ENCODE data around the gene TSPAN14. TPM values are rescaled to one million over a fixed set of nuclear protein-coding genes. Genes with fewer than 3 reads are reported as not detected.

TSPAN14 gene
- total RNA-seq, 2 experiments from 2014 or later, result 167 to 168 TPM

- no peak for TF ChIP-seq CTCF (IDR thresholded peaks at IDR 0.05)
- Histone ChIP-seq H3K4me1 (ENCODE audit: insufficient read depth, low read length) (peaks cover 15% of the 10 kb centered on the region), H3K27me3 (ENCODE audit: control insufficient read depth in 1 of 2, insufficient read depth in 2 of 2, low read length in 2 of 2) (no peaks in the 10 kb centered on the region), H3K36me3 (ENCODE audit: insufficient read depth, low read length) (no peaks in the 10 kb centered on the region), H3K9me3 (ENCODE audit: control insufficient read depth in 1 of 2, insufficient read depth in 1 of 2, low read length in 2 of 2) (no peaks in the 10 kb centered on the region), H3K4me3 (ENCODE audit: low read length) (no peak overlapping the region), H3K27ac (ENCODE audit: low read depth in 1 of 2, low read length in 2 of 2) (no peak overlapping the region)
- peaks cover 2% of the 10 kb centered on the region for H3K4me1 Mint-ChIP-seq (ENCODE audit: low read depth)
- peaks cover under 1% of the 10 kb centered on the region for H3K36me3 Mint-ChIP-seq (ENCODE audit: low read depth)
- H3K27ac Mint-ChIP-seq, result no peak overlapping the region
- POLR2A ChIA-PET, result no interaction called here
- no peak for ATAC-seq (ENCODE audit: poor library complexity)
- H3K27me3 Mint-ChIP-seq, result no peaks in the 10 kb centered on the region
- no peak for DNase-seq
- no peak overlapping the region for H3K4me3 Mint-ChIP-seq
- no peaks in the 10 kb centered on the region for H3K9me3 Mint-ChIP-seq
- intact Hi-C loops (cut with DNase I, micrococcal nuclease), result no loop called here
- CTCF ChIA-PET, result interaction anchor here (1.3 kb wide), 1 partner anchor 96 kb away, joined by 4 read pairs; no protein-coding TSS in a partner anchor
These were observed 86.5 kb downstream of the TSPAN14 start for GRCh38 chr10:80540618-80540980.

GRCh38 chr10:80540981-80541750, 87.1 kb downstream of the TSPAN14 start:
- ChIA-PET CTCF (no interaction called here), POLR2A (no interaction called here)
- no peak overlapping the region for H3K27ac Mint-ChIP-seq
- Histone ChIP-seq H3K36me3 (ENCODE audit: insufficient read depth, low read length) (no peaks in the 10 kb centered on the region), H3K27me3 (ENCODE audit: control insufficient read depth in 1 of 2, insufficient read depth in 2 of 2, low read length in 2 of 2) (no peaks in the 10 kb centered on the region), H3K27ac (ENCODE audit: low read depth in 1 of 2, low read length in 2 of 2) (no peak overlapping the region), H3K4me3 (ENCODE audit: low read length) (no peak overlapping the region), H3K4me1 (ENCODE audit: insufficient read depth, low read length) (peaks cover 12% of the 10 kb centered on the region), H3K9me3 (ENCODE audit: control insufficient read depth in 1 of 2, insufficient read depth in 1 of 2, low read length in 2 of 2) (no peaks in the 10 kb centered on the region)
- no peaks in the 10 kb centered on the region for H3K27me3 Mint-ChIP-seq
- H3K4me3 Mint-ChIP-seq, result no peak overlapping the region
- no peaks in the 10 kb centered on the region for H3K36me3 Mint-ChIP-seq (ENCODE audit: low read depth)
- intact Hi-C loops (cut with DNase I, micrococcal nuclease), result no loop called here
- H3K9me3 Mint-ChIP-seq, result no peaks in the 10 kb centered on the region
- no peak for TF ChIP-seq CTCF (IDR thresholded peaks at IDR 0.05)
- DNase-seq (no peak), ATAC-seq (ENCODE audit: poor library complexity) (no peak)
- no peaks in the 10 kb centered on the region for H3K4me1 Mint-ChIP-seq (ENCODE audit: low read depth)

GRCh38 chr10:80542053-80542452, 87.9 kb downstream of the TSPAN14 start:
- TF ChIP-seq CTCF (IDR thresholded peaks at IDR 0.05), result no peak
- no peaks in the 10 kb centered on the region for H3K27me3 ChIP-seq (ENCODE audit: control insufficient read depth in 1 of 2, insufficient read depth in 2 of 2, low read length in 2 of 2)
- DNase-seq, result no peak
- H3K9me3 Mint-ChIP-seq, result no peaks in the 10 kb centered on the region
- H3K36me3 Mint-ChIP-seq (ENCODE audit: low read depth), result no peaks in the 10 kb centered on the region
- peaks cover 3% of the 10 kb centered on the region for H3K4me1 ChIP-seq (ENCODE audit: insufficient read depth, low read length)
- ATAC-seq (ENCODE audit: poor library complexity), result no peak
- intact Hi-C loops (cut with DNase I, micrococcal nuclease), result no loop called here
- H3K36me3 ChIP-seq (ENCODE audit: insufficient read depth, low read length), result no peaks in the 10 kb centered on the region
- no peak overlapping the region for H3K27ac ChIP-seq (ENCODE audit: low read depth in 1 of 2, low read length in 2 of 2)
- no peaks in the 10 kb centered on the region for H3K9me3 ChIP-seq (ENCODE audit: control insufficient read depth in 1 of 2, insufficient read depth in 1 of 2, low read length in 2 of 2)
- no peak overlapping the region for H3K4me3 ChIP-seq (ENCODE audit: low read length)
- H3K4me3 Mint-ChIP-seq, result no peak overlapping the region
- ChIA-PET CTCF (no interaction called here), POLR2A (no interaction called here)
- H3K27me3 Mint-ChIP-seq, result no peaks in the 10 kb centered on the region
- H3K27ac Mint-ChIP-seq, result no peak overlapping the region
- no peaks in the 10 kb centered on the region for H3K4me1 Mint-ChIP-seq (ENCODE audit: low read depth)
